Activated CD4-positive, alpha-beta T cell treated with anti-CD3 and anti-CD28 coated beads, Interleukin-2, amount 50 U/mL, for 24 hours (primary cell): ENCODE results near the gene CABLES1.
"Not testable (repeated sequence)": the region's sequence is repeated elsewhere in the genome, so short reads cannot be mapped to it uniquely, and the experiment has no call there.

Experiments used
- DNase-seq, 2 donors: peaks; one replicate each; pipeline ENCODE4 v3.0.0-alpha.2; 2020; ENCODE audit warnings: low read depth in 1 of 2, low spot score in 1 of 2

CABLES1 gene

GRCh38 chr18:23238651-23239349 is 103.5 kb downstream of the CABLES1 start:
- DNase-seq = no peak

GRCh38 chr18:23239350-23239692 is 104.0 kb downstream of the CABLES1 start:
- DNase-seq = no peak

- DNase-seq = no peak
Measured at GRCh38 chr18:23239885-23240608, 104.8 kb downstream of the CABLES1 start.

- DNase-seq = no peak
Measured at GRCh38 chr18:23240609-23240930, 105.3 kb downstream of the CABLES1 start.

- DNase-seq = not testable (repeated sequence)
Measured at GRCh38 chr18:23241833-23242496, 106.7 kb downstream of the CABLES1 start.

GRCh38 chr18:23243178-23243577 is 107.9 kb downstream of the CABLES1 start:
- no peak for DNase-seq

- DNase-seq = no peak
Measured at GRCh38 chr18:23243816-23244215, 108.5 kb downstream of the CABLES1 start.

GRCh38 chr18:23244401-23244800 is 109.1 kb downstream of the CABLES1 start:
- no peak for DNase-seq

- no peak for DNase-seq
Measured at GRCh38 chr18:23245461-23245860, 110.2 kb downstream of the CABLES1 start.

- no peak for DNase-seq
Measured at GRCh38 chr18:23247331-23247730, 112.0 kb downstream of the CABLES1 start.

GRCh38 chr18:23247896-23248295 is 112.6 kb downstream of the CABLES1 start:
- DNase-seq = no peak

GRCh38 chr18:23248826-23249225 is 113.5 kb downstream of the CABLES1 start:
- DNase-seq = no peak

- DNase-seq = no peak
Measured at GRCh38 chr18:23249348-23249747, 114.1 kb downstream of the CABLES1 start.

- DNase-seq = no peak
Measured at GRCh38 chr18:23250893-23251656, 115.8 kb downstream of the CABLES1 start.

- DNase-seq = no peak
Measured at GRCh38 chr18:23253630-23254029, 118.3 kb downstream of the CABLES1 start.

GRCh38 chr18:23257137-23257536 is 121.9 kb downstream of the CABLES1 start:
- no peak for DNase-seq

GRCh38 chr18:23257686-23258565 is 122.6 kb downstream of the CABLES1 start:
- DNase-seq = no peak

- no peak for DNase-seq
Measured at GRCh38 chr18:23258566-23259469, 123.5 kb downstream of the CABLES1 start.
